SU-DHL-6 (cell line): ENCODE results near the gene GLI3.

Experiments used
- H2AFZ ChIP-seq: fragments of 200-600 bp; sonication (generic); 2 replicates; pipeline ENCODE4 v1.6.1; 2014; ENCODE audit warnings: low read depth, mild to moderate bottlenecking, moderate library complexity, mixed read lengths, antibody characterized with exemption, low read length; ENCODE audit not compliant: severe bottlenecking
- H3F3A ChIP-seq: fragments of 200-600 bp; shearing (Covaris generic); 2 replicates; pipeline ENCODE4 v1.6.0; 2016; ENCODE audit warnings: antibody characterized with exemption, mild to moderate bottlenecking; ENCODE audit not compliant: insufficient read depth
- H3K27ac ChIP-seq: fragments of 200-600 bp; sonication (generic); 2 replicates; pipeline ENCODE4 v1.5.1; 2016; ENCODE audit warnings: low read depth, mild to moderate bottlenecking, low read length, moderate library complexity, mixed read lengths
- H3K27me3 ChIP-seq: fragments of 200-600 bp; sonication (generic), shearing (Covaris generic); 2 replicates; pipeline ENCODE4 v1.6.0; 2014; ENCODE audit warnings: mild to moderate bottlenecking, low read length
- H3K36me3 ChIP-seq: fragments of 200-600 bp; sonication (generic); 2 replicates; pipeline ENCODE4 v1.6.1; 2014; ENCODE audit warnings: mild to moderate bottlenecking, low read length, mixed read lengths
- H3K4me2 ChIP-seq: fragments of 300-600, 200-600 bp; shearing (Covaris generic), sonication (generic); 2 replicates; pipeline ENCODE4 v1.6.0; 2014; ENCODE audit warnings: low read length, low read depth, mild to moderate bottlenecking; ENCODE audit not compliant: poor library complexity, severe bottlenecking
- H3K4me3 ChIP-seq: fragments of 200-600 bp; sonication (generic); 2 replicates; pipeline ENCODE4 v1.5.1; 2014; ENCODE audit warnings: antibody characterized with exemption, low read length, mild to moderate bottlenecking, mixed read lengths; ENCODE audit not compliant: insufficient read depth, poor library complexity, severe bottlenecking
- H3K79me2 ChIP-seq: fragments of 200-600 bp; sonication (generic); 2 replicates; pipeline ENCODE4 v1.6.1; 2014; ENCODE audit warnings: mild to moderate bottlenecking, low read length, moderate library complexity; ENCODE audit not compliant: insufficient read depth
- H3K9ac ChIP-seq: fragments of 200-600 bp; sonication (generic); 2 replicates; pipeline ENCODE4 v1.7.0; 2014; ENCODE audit warnings: mild to moderate bottlenecking, low read length
- H3K9me2 ChIP-seq: fragments of 200-600 bp; sonication (generic); replicated peaks from 2 replicates; pipeline ENCODE4 v1.6.1; 2014; ENCODE audit warnings: low read length; ENCODE audit not compliant: insufficient read depth
- H3K9me3 ChIP-seq: fragments of 200-600 bp; sonication (generic); 2 replicates; pipeline ENCODE4 v1.6.1; 2014; ENCODE audit warnings: low read length, mixed read lengths; ENCODE audit not compliant: insufficient read depth
- H4K20me1 ChIP-seq: fragments of 200-600 bp; sonication (generic); 2 replicates; pipeline ENCODE4 v1.6.1; 2014; ENCODE audit warnings: low read depth, mild to moderate bottlenecking, antibody characterized with exemption, low read length, moderate library complexity, mixed read lengths
- EZH2phosphoT487 ChIP-seq: fragments of 200-600 bp; sonication (generic), shearing (Covaris generic); conservative IDR thresholded peaks from 2 replicates; pipeline ENCODE4 v1.6.1; 2018; ENCODE audit warnings: mild to moderate bottlenecking, antibody characterized with exemption, low read length, moderate library complexity, mixed read lengths
- TF ChIP-seq, protein P1 (sequence below): fragments of 200-600 bp; sonication (generic); IDR thresholded peaks from one replicate; pipeline ENCODE4 v1.5.1; 2017; ENCODE audit warnings: antibody characterized with exemption, mild to moderate bottlenecking, low read length, moderate library complexity; ENCODE audit not compliant: insufficient read depth, poor library complexity, severe bottlenecking

Gene GLI3

DNA sequence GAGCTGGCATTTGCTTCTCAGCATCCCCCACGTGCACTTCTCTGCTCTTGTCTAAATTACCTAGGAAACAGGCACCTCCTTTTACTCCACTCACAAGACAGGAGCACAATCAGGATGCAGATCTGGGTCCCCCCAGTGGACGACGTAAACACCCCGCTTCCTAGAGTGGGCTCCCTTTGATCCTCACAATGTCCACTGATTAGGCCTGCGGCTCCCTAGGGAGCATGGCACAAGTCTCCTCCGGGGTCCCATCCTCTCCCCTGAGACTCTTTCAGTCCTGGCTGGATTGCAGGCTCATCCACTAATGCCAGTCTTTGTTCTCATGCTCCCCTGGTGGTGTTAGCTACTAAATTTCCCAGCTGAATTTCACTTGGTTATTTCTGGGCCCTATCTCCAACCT, 98.3 kb downstream of the GLI3 start:
- Histone ChIP-seq H3K36me3 (no peaks in the 10 kb centered on the region), H4K20me1 (no peaks in the 10 kb centered on the region), H3K9me2 (no peaks in the 10 kb centered on the region), H3K27ac (no peak overlapping the region), H3F3A (no peaks in the 10 kb centered on the region), H2AFZ (no peak overlapping the region), H3K4me3 (no peak overlapping the region), H3K9me3 (no peaks in the 10 kb centered on the region), H3K4me2 (no peak overlapping the region), H3K27me3 (no peaks in the 10 kb centered on the region), H3K79me2 (no peaks in the 10 kb centered on the region), H3K9ac (no peak overlapping the region)
- no peak for TF ChIP-seq EZH2phosphoT487
- TF ChIP-seq, protein P1, sequence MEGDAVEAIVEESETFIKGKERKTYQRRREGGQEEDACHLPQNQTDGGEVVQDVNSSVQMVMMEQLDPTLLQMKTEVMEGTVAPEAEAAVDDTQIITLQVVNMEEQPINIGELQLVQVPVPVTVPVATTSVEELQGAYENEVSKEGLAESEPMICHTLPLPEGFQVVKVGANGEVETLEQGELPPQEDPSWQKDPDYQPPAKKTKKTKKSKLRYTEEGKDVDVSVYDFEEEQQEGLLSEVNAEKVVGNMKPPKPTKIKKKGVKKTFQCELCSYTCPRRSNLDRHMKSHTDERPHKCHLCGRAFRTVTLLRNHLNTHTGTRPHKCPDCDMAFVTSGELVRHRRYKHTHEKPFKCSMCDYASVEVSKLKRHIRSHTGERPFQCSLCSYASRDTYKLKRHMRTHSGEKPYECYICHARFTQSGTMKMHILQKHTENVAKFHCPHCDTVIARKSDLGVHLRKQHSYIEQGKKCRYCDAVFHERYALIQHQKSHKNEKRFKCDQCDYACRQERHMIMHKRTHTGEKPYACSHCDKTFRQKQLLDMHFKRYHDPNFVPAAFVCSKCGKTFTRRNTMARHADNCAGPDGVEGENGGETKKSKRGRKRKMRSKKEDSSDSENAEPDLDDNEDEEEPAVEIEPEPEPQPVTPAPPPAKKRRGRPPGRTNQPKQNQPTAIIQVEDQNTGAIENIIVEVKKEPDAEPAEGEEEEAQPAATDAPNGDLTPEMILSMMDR, result no peak

DNA sequence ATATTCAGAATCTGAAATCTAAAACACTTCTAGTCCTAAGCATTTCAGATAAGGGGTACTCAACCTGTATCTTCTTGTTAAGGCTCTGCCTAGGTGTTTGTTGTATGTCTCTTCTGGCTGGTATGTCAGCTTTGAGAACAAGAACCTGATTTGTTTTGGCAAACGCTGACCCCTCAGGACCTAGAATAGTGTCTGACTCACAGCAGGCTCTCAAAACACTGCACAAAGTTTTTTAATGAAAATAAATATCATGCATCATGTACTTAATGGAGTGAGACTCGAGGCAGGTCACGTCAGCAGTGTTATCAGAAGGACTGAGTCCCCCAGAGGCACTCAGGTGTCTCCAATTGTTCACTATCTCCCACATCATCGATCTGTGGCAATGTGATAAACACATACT, 99.1 kb downstream of the GLI3 start:
- H3K9me2 ChIP-seq, result no peaks in the 10 kb centered on the region
- no peaks in the 10 kb centered on the region for H3K27me3 ChIP-seq
- H3K4me2 ChIP-seq, result no peak overlapping the region
- H3K9ac ChIP-seq, result no peak overlapping the region
- TF ChIP-seq, protein P1, result no peak
- H3K27ac ChIP-seq, result no peak overlapping the region
- H4K20me1 ChIP-seq, result no peaks in the 10 kb centered on the region
- H3K79me2 ChIP-seq, result no peaks in the 10 kb centered on the region
- no peak overlapping the region for H3K4me3 ChIP-seq
- no peaks in the 10 kb centered on the region for H3K36me3 ChIP-seq
- H3K9me3 ChIP-seq, result no peaks in the 10 kb centered on the region
- H2AFZ ChIP-seq, result no peak overlapping the region
- no peaks in the 10 kb centered on the region for H3F3A ChIP-seq

DNA sequence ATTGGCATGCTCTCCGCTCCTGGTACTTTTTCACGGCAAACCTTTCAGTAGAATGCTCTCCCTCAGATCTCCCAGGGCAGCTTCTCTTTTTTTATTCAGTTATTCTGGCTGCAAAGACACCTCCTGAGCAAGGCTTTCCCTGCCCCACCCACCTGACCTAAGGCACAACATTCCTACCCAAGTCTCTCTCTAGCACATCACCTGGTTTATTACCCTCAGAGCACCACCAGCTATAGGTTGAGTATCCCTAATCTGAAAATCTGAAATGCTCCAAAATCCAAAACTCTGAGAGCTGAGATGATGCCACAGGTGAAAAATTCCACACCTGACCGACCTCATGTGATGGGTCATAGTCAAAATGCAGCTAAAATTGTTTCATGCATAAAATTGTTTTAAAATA, 99.6 kb downstream of the GLI3 start:
- Histone ChIP-seq H3K9me2 (no peaks in the 10 kb centered on the region), H3K27ac (no peak overlapping the region), H3K4me2 (no peak overlapping the region), H3K27me3 (no peaks in the 10 kb centered on the region), H3F3A (no peaks in the 10 kb centered on the region), H3K79me2 (no peaks in the 10 kb centered on the region), H3K9me3 (no peaks in the 10 kb centered on the region), H3K36me3 (no peaks in the 10 kb centered on the region), H3K4me3 (no peak overlapping the region), H4K20me1 (no peaks in the 10 kb centered on the region), H2AFZ (no peak overlapping the region), H3K9ac (no peak overlapping the region)
- no peak for TF ChIP-seq EZH2phosphoT487
- TF ChIP-seq, protein P1, result no peak

DNA sequence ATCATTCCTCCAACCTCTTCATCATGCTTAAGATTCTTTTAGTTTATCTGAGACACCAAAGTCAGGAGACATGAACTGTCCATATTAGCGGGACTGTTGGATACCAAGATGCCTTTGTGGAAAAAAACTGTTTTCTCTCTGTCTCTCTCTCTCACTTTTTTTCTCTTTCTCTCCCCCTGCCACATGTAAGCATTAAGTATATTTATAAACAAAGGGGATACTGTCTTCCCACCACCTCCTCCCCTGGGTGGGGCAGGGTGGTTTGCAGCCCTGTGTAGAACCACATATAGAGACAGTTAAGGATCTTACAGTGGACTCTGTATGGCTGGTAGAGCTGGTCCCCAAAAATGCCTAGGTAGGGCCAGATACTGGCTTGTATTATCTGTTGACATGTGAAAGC, 101.3 kb downstream of the GLI3 start:
- H3K27me3 ChIP-seq, result no peaks in the 10 kb centered on the region
- H3K4me2 ChIP-seq, result no peak overlapping the region
- TF ChIP-seq EZH2phosphoT487, result no peak
- TF ChIP-seq, protein P1, result no peak
- H3K9me3 ChIP-seq, result no peaks in the 10 kb centered on the region
- H2AFZ ChIP-seq, result no peak overlapping the region
- no peak overlapping the region for H3K27ac ChIP-seq
- no peaks in the 10 kb centered on the region for H4K20me1 ChIP-seq
- H3K9me2 ChIP-seq, result no peaks in the 10 kb centered on the region
- H3F3A ChIP-seq, result no peaks in the 10 kb centered on the region
- no peak overlapping the region for H3K9ac ChIP-seq
- H3K4me3 ChIP-seq, result no peak overlapping the region
- no peaks in the 10 kb centered on the region for H3K79me2 ChIP-seq
- H3K36me3 ChIP-seq, result no peaks in the 10 kb centered on the region
